ENCODE results near the gene SH3TC2. TPM values are rescaled to one million over a fixed set of nuclear protein-coding genes. Genes with fewer than 3 reads are reported as not detected.

The SH3TC2 gene
- total RNA-seq, 1 donor from 2014 or later, result 0.25 TPM

DNA sequence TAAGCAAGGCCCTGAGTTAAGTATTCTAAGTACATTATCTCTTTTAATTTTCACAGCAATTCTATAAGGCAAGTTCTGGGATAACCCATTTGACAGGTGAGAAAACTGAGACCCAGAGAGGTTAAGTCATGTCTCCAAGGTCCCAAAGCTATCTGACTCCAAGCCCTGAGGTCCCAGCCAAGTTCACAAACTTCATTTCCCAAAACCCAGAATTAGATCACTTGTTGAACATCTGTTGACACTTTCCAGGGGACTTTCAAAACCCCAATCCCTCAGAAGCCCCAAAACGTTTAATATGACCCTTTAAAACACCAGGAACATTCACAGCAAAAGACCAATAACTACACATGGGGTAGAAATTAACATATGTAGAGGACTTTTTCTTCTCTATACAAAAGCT, 72.0 kb downstream of the SH3TC2 start:
- Mint-ChIP-seq H3K27me3 (ENCODE audit: unreplicated experiment) (no peaks in the 10 kb centered on the region), H3K36me3 (ENCODE audit: unreplicated experiment) (no peaks in the 10 kb centered on the region), H3K4me3 (ENCODE audit: unreplicated experiment) (no peak overlapping the region), H3K27ac (ENCODE audit: unreplicated experiment) (no peak overlapping the region), H3K4me1 (ENCODE audit: low read depth, unreplicated experiment) (no peaks in the 10 kb centered on the region), H3K9me3 (ENCODE audit: unreplicated experiment) (no peaks in the 10 kb centered on the region)
- no peak for DNase-seq
- TF ChIP-seq, protein P1, sequence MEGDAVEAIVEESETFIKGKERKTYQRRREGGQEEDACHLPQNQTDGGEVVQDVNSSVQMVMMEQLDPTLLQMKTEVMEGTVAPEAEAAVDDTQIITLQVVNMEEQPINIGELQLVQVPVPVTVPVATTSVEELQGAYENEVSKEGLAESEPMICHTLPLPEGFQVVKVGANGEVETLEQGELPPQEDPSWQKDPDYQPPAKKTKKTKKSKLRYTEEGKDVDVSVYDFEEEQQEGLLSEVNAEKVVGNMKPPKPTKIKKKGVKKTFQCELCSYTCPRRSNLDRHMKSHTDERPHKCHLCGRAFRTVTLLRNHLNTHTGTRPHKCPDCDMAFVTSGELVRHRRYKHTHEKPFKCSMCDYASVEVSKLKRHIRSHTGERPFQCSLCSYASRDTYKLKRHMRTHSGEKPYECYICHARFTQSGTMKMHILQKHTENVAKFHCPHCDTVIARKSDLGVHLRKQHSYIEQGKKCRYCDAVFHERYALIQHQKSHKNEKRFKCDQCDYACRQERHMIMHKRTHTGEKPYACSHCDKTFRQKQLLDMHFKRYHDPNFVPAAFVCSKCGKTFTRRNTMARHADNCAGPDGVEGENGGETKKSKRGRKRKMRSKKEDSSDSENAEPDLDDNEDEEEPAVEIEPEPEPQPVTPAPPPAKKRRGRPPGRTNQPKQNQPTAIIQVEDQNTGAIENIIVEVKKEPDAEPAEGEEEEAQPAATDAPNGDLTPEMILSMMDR (IDR thresholded peaks at IDR 0.05; ENCODE audit: partially characterized antibody, unreplicated experiment), result no peak

- Mint-ChIP-seq H3K4me3 (ENCODE audit: unreplicated experiment) (no peak overlapping the region), H3K36me3 (ENCODE audit: unreplicated experiment) (no peaks in the 10 kb centered on the region), H3K27ac (ENCODE audit: unreplicated experiment) (no peak overlapping the region), H3K4me1 (ENCODE audit: low read depth, unreplicated experiment) (no peaks in the 10 kb centered on the region), H3K9me3 (ENCODE audit: unreplicated experiment) (no peaks in the 10 kb centered on the region), H3K27me3 (ENCODE audit: unreplicated experiment) (no peaks in the 10 kb centered on the region)
- TF ChIP-seq, protein P1 (IDR thresholded peaks at IDR 0.05; ENCODE audit: partially characterized antibody, unreplicated experiment), result no peak
- DNase-seq, result no peak
Observed at GRCh38 chr5:148989567-148989966, 73.3 kb downstream of the SH3TC2 start.

GRCh38 chr5:148988328-148988727, 74.5 kb downstream of the SH3TC2 start:
- Mint-ChIP-seq H3K4me1 (ENCODE audit: low read depth, unreplicated experiment) (no peaks in the 10 kb centered on the region), H3K27me3 (ENCODE audit: unreplicated experiment) (no peaks in the 10 kb centered on the region), H3K9me3 (ENCODE audit: unreplicated experiment) (peaks cover 1% of the 10 kb centered on the region), H3K27ac (ENCODE audit: unreplicated experiment) (no peak overlapping the region), H3K4me3 (ENCODE audit: unreplicated experiment) (no peak overlapping the region), H3K36me3 (ENCODE audit: unreplicated experiment) (no peaks in the 10 kb centered on the region)
- DNase-seq, result no peak
- TF ChIP-seq, protein P1 (IDR thresholded peaks at IDR 0.05; ENCODE audit: partially characterized antibody, unreplicated experiment), result no peak

DNA sequence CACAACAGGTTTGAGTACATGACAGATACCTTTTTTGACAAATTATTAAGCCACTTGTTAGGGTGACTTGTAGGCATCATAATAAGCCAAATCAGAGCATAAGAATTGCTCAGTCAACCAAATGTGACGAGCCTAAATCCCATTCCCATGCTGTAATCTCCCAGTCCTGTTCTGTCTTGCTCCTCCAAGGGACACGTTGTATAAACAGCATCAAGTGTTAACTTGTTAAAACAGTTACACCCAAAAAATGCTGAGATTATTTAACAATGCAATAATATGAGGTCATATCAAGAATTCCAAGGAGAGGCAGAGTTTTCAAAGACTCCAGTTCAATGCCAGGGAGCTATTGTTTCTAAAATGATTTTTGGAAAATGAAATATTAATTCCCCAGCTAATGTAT, 76.2 kb downstream of the SH3TC2 start:
- Mint-ChIP-seq H3K4me1 (ENCODE audit: low read depth, unreplicated experiment) (no peaks in the 10 kb centered on the region), H3K27me3 (ENCODE audit: unreplicated experiment) (no peaks in the 10 kb centered on the region), H3K27ac (ENCODE audit: unreplicated experiment) (no peak overlapping the region), H3K9me3 (ENCODE audit: unreplicated experiment) (peaks cover 1% of the 10 kb centered on the region), H3K4me3 (ENCODE audit: unreplicated experiment) (no peak overlapping the region), H3K36me3 (ENCODE audit: unreplicated experiment) (no peaks in the 10 kb centered on the region)
- DNase-seq, result no peak
- TF ChIP-seq, protein P1 (IDR thresholded peaks at IDR 0.05; ENCODE audit: partially characterized antibody, unreplicated experiment), result no peak

DNA sequence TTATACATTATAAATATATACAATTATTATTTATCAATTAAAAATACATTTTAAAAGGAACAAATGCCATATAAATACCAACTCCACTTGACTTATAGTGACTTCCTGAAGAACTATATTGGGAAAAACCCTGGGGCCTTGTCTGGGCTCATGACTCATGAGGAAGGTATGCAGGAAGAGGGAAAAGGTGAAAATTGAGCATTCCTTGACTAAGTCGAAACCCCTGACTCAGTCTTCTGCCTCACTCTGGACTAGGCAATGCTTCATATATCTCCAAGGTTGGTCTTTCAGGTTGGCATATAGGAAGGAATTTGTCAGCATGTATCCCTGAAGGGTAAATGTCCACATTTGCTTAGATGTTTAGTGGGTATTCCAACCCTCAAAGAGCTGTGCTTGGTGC, 78.5 kb downstream of the SH3TC2 start:
- no peaks in the 10 kb centered on the region for H3K36me3 Mint-ChIP-seq (ENCODE audit: unreplicated experiment)
- peaks cover 1% of the 10 kb centered on the region for H3K9me3 Mint-ChIP-seq (ENCODE audit: unreplicated experiment)
- no peak for DNase-seq
- H3K4me1 Mint-ChIP-seq (ENCODE audit: low read depth, unreplicated experiment), result no peaks in the 10 kb centered on the region
- no peak overlapping the region for H3K27ac Mint-ChIP-seq (ENCODE audit: unreplicated experiment)
- no peaks in the 10 kb centered on the region for H3K27me3 Mint-ChIP-seq (ENCODE audit: unreplicated experiment)
- no peak overlapping the region for H3K4me3 Mint-ChIP-seq (ENCODE audit: unreplicated experiment)
- TF ChIP-seq, protein P1 (IDR thresholded peaks at IDR 0.05; ENCODE audit: partially characterized antibody, unreplicated experiment), result no peak

Data from glutamatergic neuron (in vitro differentiated cells).